Spleen (tissue), 7 donors: ENCODE measurements around the gene LYPD8.

Source experiments
- POLR2A ChIP-seq, 3 donors: fragments of 450-650 bp; IDR thresholded peaks; one replicate each; pipeline ENCODE4 v1.5.1; 2017; ENCODE audit warnings: antibody characterized with exemption in 3 of 3, mild to moderate bottlenecking in 1 of 3
- TF ChIP-seq, protein P1 (sequence below), 11 experiments: fragments of 200-600 bp in 7 of 11; fragments of 450-650 bp in 4 of 11; sonication (generic) in 4 of 11; IDR thresholded peaks in 8 of 11; conservative IDR thresholded peaks in 3 of 11; 1 replicate in 7 of 11; 2 replicates in 4 of 11; pipeline versions ENCODE4 v1.4.0 to v1.8.0; 2016 to 2021; ENCODE audit warnings: antibody characterized with exemption in 11 of 11, inconsistent platforms in 4 of 11, mild to moderate bottlenecking in 1 of 11
- donor health status: DM: no; HTN: no; CAD: no; lungs with moderate emphysema.
- donor health status: DM: no; HTN: no; CAD: no.
- donor health status: DM: no; HTN: no; CAD: no.

DNA sequence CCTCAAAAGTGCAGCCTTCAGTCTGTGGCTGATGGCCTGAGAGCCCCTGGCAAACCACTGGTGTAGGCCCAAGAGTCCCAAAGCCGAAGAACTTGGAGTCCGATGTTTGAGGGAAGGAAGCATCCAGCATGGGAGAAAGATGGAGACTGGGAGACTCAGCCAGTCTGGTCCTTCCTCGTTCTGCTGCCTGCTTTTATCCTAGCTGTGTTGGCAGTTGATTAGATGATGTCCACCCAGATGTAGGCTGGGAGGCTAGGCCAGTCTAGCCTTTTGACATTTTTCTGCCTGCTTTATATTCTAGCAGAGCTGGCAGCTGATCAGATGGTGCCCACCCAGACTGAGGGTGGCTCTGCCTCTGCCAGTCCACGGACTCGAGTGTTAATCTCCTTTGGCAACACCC lies 1.1 kb upstream of the LYPD8 start:
- TF ChIP-seq, protein P1, sequence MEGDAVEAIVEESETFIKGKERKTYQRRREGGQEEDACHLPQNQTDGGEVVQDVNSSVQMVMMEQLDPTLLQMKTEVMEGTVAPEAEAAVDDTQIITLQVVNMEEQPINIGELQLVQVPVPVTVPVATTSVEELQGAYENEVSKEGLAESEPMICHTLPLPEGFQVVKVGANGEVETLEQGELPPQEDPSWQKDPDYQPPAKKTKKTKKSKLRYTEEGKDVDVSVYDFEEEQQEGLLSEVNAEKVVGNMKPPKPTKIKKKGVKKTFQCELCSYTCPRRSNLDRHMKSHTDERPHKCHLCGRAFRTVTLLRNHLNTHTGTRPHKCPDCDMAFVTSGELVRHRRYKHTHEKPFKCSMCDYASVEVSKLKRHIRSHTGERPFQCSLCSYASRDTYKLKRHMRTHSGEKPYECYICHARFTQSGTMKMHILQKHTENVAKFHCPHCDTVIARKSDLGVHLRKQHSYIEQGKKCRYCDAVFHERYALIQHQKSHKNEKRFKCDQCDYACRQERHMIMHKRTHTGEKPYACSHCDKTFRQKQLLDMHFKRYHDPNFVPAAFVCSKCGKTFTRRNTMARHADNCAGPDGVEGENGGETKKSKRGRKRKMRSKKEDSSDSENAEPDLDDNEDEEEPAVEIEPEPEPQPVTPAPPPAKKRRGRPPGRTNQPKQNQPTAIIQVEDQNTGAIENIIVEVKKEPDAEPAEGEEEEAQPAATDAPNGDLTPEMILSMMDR (IDR thresholded peaks at IDR 0.05 in 8 of 11, conservative IDR thresholded peaks at IDR 0.05 in 3 of 11): no peak
- no peak for TF ChIP-seq POLR2A (IDR thresholded peaks at IDR 0.05)
